MCF 10A (cell line): ENCODE measurements around the gene CFAP206. TPM values are rescaled to one million over a fixed set of nuclear protein-coding genes. Genes with fewer than 3 reads are reported as not detected.

ENCODE experiments used
- BruUV-seq: library from RNA; stranded (reverse); fragments of 400-500 nt; replicated peaks from 2 replicates; lab custom pipeline; 2021; lab: Mats Ljungman, UMichigan
- CTCF ChIA-PET: fragments of 300-600 bp; sonication (Branson Sonifier 250); formaldehyde crosslinking; extraction: SDS; loops from one replicate; lab custom pipeline; 2021; ENCODE audit warnings: antibody characterized with exemption, inconsistent platforms; lab: Yijun Ruan, JAX
- POLR2A ChIA-PET: fragments of 300-600, 350-650 bp; sonication (Branson Sonifier 250); formaldehyde crosslinking; extraction: SDS; loops from one replicate; lab custom pipeline; 2020; ENCODE audit warnings: antibody characterized with exemption, inconsistent platforms; lab: Yijun Ruan, JAX
- DNase-seq: peaks from one replicate; pipeline ENCODE4 v3.0.0-alpha.2; 2018; ENCODE audit not compliant: unreplicated experiment
- H3K27ac Mint-ChIP-seq: one replicate; pipeline ENCODE4 v1.8.0; 2022; ENCODE audit warnings: mild to moderate bottlenecking, low read depth, mixed read lengths; ENCODE audit not compliant: unreplicated experiment
- H3K27me3 Mint-ChIP-seq: one replicate; pipeline ENCODE4 v1.8.0; 2022; ENCODE audit warnings: mixed read lengths; ENCODE audit not compliant: insufficient read depth, unreplicated experiment
- H3K36me3 Mint-ChIP-seq: one replicate; pipeline ENCODE4 v1.8.0; 2022; ENCODE audit warnings: mild to moderate bottlenecking, moderate library complexity, mixed read lengths; ENCODE audit not compliant: insufficient read depth, unreplicated experiment
- H3K4me1 Mint-ChIP-seq: one replicate; pipeline ENCODE4 v1.8.0; 2022; ENCODE audit warnings: mixed read lengths; ENCODE audit not compliant: insufficient read depth, unreplicated experiment
- H3K4me3 Mint-ChIP-seq: one replicate; pipeline ENCODE4 v1.8.0; 2022; ENCODE audit warnings: mild to moderate bottlenecking, moderate library complexity, mixed read lengths; ENCODE audit not compliant: unreplicated experiment
- H3K9me3 Mint-ChIP-seq: one replicate; pipeline ENCODE4 v1.8.0; 2022; ENCODE audit warnings: mixed read lengths; ENCODE audit not compliant: unreplicated experiment
- CTCF ChIP-seq: fragments of 200-600 bp; IDR thresholded peaks from one replicate; pipeline ENCODE4 v1.8.0; 2022; ENCODE audit warnings: antibody characterized with exemption, mild to moderate bottlenecking; ENCODE audit not compliant: unreplicated experiment
- intact Hi-C: fragments of 100-400 bp; cut with micrococcal nuclease; formaldehyde crosslinking; loops from 2 replicates; pipeline ENCODE4 v1.14.1; 2022
- total RNA-seq: library from RNA; stranded (reverse); gene quantifications from 2 replicates; pipeline ENCODE4 v1.2.3, GENCODE V29; 2022

The CFAP206 gene
- total RNA-seq, 1 experiment from 2014 or later = not detected

DNA sequence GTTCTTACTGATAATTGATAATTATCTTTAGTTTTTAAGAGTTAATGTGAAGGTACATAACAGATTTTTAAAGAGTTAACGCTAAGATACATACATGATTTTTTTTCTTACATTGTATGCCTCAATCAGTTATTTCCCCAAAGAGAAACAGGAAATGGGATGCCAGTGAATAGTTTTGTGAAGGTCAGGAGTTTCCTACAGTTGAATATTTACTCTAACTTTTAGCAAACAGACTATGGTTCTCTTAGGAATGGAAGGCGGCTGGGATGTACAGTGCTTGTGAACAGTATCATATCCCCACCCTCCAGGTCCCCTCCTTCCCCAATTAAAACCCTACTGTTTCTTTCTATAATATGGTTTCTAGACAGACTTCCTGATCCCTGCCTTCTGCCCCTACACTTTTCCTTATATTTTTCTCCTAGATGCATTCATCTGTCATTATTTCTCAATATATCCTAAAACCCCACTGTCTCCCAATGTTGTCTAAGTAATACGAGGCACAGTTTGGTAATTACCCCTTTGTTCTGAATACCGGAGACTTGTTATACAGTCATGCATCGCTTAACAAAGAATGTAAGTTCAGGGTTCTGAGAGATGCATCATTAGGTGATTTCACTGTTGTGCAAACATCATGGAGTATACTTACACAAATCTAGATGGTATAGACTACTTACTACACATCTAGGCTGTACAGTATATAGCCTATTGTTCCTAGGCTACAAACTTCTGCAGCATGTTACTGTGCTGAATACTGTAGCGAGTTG is 94.2 kb downstream of the CFAP206 start:
- DNase-seq = no peak

DNA sequence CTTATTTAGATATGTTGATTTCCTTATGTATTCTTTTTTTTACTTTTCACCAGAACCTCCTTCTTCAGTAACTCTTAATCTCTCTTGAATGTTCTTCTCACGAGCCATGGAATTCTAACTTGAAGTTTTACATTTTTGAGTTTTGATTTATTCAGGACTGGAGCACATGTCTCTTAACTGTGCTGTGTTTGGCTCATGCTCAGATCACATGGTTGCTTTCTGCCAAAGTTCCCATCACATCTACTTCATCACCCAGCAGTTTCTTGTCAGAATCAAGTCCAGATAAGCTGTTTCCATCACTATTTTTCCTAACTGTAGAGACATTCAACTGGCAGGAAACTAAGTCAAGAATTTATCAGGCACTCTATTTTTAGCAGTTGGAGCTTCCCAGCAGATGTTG is 96.7 kb downstream of the CFAP206 start:
- no peak overlapping the region for H3K27ac Mint-ChIP-seq
- POLR2A ChIA-PET = interaction anchor here (0.7 kb wide), 1 partner anchor 9 kb away, joined by 3 read pairs; no protein-coding TSS in a partner anchor
- TF ChIP-seq CTCF = no peak

More for the DNA sequence above, 94.2 kb downstream of the CFAP206 start:
- BruUV-seq = no TSS peak
- no peak overlapping the region for H3K4me3 Mint-ChIP-seq
- no peaks in the 10 kb centered on the region for H3K27me3 Mint-ChIP-seq
- peaks cover 41% of the 10 kb centered on the region for H3K36me3 Mint-ChIP-seq
- ChIA-PET POLR2A (no interaction called here), CTCF (interaction anchor here (0.8 kb wide), 1 partner anchor 10 kb away, joined by 4 read pairs; no protein-coding TSS in a partner anchor)
- H3K4me1 Mint-ChIP-seq = no peaks in the 10 kb centered on the region
- intact Hi-C loops = no loop called here
- no peak overlapping the region for H3K27ac Mint-ChIP-seq
- no peak for TF ChIP-seq CTCF
- no peaks in the 10 kb centered on the region for H3K9me3 Mint-ChIP-seq

More for the DNA sequence above, 96.7 kb downstream of the CFAP206 start:
- DNase-seq = no peak
- H3K27me3 Mint-ChIP-seq = no peaks in the 10 kb centered on the region
- H3K4me1 Mint-ChIP-seq = no peaks in the 10 kb centered on the region
- no TSS peak for BruUV-seq
- peaks cover 59% of the 10 kb centered on the region for H3K36me3 Mint-ChIP-seq
- no peak overlapping the region for H3K4me3 Mint-ChIP-seq
- CTCF ChIA-PET = no interaction called here
- no peaks in the 10 kb centered on the region for H3K9me3 Mint-ChIP-seq
- intact Hi-C loops = no loop called here

Other genes starting within 250 kb of the CFAP206 start
- gene SMIM8, start 85.4 kb upstream of the CFAP206 start, total RNA-seq = 3.2 and 3.7 TPM in 2 replicates
- gene GJB7, start 78.7 kb upstream of the CFAP206 start, total RNA-seq = not detected in 2 replicates
- gene C6orf163, start 63.2 kb upstream of the CFAP206 start, total RNA-seq = 1.0 and 2.6 TPM in 2 replicates
- 10.3 and 12.1 TPM in 2 replicates for gene SLC35A1, start 65.0 kb downstream of the CFAP206 start, total RNA-seq
- gene RARS2, start 182.0 kb downstream of the CFAP206 start, total RNA-seq = 29.9 and 31.0 TPM in 2 replicates
- gene ORC3, start 182.2 kb downstream of the CFAP206 start, total RNA-seq = 19.4 and 21.1 TPM in 2 replicates